Mammary epithelial cell (primary cell): Measurements from ENCODE around the gene FOXO1.

Experiments used
- CTCF ChIP-seq, 2 donors: IDR thresholded peaks in 1 of 2; conservative IDR thresholded peaks in 1 of 2; 2 replicates each; pipeline ENCODE4 v1.5.1; 2011 to 2012; ENCODE audit warnings: inconsistent platforms in 2 of 2, low read length in 2 of 2, mild to moderate bottlenecking in 2 of 2, control low read depth in 1 of 2, low read depth in 1 of 2; ENCODE audit not compliant: insufficient read depth in 1 of 2; ENCODE audit errors: extremely low read depth in 1 of 2
- EZH2 ChIP-seq: IDR thresholded peaks from 2 replicates; pipeline ENCODE4 v1.6.1; 2012; ENCODE audit warnings: low read length, inconsistent platforms, borderline replicate concordance

GRCh38 chr13:40539576-40540327, 126.7 kb downstream of the FOXO1 start:
- TF ChIP-seq CTCF (conservative IDR thresholded peaks at IDR 0.05 in 1 of 2, IDR thresholded peaks at IDR 0.05 in 1 of 2; ENCODE audit: extremely low read depth in 1 of 2, insufficient read depth in 1 of 2, low read depth in 1 of 2, low read length in 2 of 2) (no peak), EZH2 (no peak)
